Smooth muscle cell of the pulmonary artery (primary cell): ENCODE measurements around the gene DAB2. TPM values are rescaled to one million over a fixed set of nuclear protein-coding genes. Genes with fewer than 3 reads are reported as not detected.

Experiments
- total RNA-seq: library from RNA; depleted of rRNA; stranded (reverse); fragments of >200 nt; gene quantifications from 2 replicates; pipeline ENCODE4 v1.2.3, GENCODE V29; 2014

The DAB2 gene
- total RNA-seq: 135 and 168 TPM in 2 replicates

DNA sequence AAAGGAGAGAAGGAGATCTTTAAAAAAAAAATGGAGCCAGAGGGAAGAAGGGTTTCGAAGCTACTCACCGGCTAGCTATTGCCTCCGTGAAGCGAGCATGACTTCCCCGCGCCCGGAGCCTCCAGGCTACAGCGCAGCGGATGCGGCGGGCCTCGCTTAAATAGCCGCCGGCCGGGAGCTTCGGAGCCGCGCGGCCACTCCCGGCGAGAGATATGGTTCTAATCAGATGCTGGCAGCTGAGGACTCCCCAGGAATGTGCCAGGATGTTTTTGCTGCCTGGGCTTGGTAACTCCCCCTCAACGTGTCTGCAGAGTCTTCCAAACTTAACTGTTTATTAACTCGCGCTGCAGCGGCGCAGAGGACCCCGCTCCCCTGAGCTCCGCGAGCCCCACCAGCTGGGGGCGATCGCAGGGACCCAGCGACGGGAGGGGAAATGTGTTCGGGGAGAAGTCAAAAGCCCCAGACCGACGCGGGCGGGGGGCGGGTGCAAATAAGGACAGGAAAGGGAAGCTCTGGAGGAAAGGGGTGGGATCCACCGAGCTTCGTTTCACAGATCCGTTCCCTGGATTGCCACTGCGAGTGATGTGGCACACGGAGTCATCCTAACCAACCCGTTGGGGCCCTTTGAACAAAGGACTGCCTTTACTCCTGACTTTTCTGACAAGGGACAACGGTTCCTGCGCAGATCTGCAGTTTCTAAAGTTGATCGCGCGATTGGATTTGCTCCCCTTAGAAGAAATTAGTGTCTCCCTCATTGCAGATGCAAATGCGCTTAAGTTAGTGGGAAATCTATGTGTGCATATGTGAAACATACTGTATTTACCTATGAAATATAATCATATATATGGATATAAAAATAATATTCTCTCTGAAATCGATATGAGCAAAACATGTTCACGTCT, at the start of gene DAB2:
TSS of gene DAB2 (minus strand) at position 245 of the 902 bp plus-strand sequence. CDS start 30,660 bp downstream, outside the sequence.

DNA sequence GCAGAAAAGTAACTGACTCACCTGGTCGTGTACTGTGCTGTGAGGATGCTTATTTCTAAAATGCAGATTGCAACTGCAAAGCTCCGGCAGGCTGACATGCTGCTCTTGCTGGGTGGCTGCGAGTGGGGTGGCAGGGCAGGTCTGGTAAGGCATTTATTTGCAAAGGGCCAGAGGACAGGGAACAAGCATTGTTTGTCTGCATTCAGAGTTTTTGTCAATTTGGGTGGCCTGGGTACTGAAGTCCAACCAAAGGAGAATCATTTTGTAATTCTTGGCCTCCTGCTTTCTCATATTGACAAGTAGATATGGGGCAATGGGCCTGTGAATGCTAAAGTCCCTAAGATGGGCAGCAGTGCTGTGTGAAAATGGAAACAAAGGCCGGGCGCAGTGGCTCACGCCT, 60.4 kb downstream of the DAB2 start, which contains the start of gene C9:
TSS of gene C9 (minus strand) at position 129 of the 400 bp plus-strand sequence. CDS start at position 98, 31 bp downstream.

Other genes with a start within 250 kb of the DAB2 start
- 0.03 and 0.07 TPM in 2 replicates for gene FYB1, start 205.4 kb downstream of the DAB2 start, total RNA-seq
- not detected in 2 replicates for gene C9, start 60.5 kb downstream of the DAB2 start, total RNA-seq